ENCODE results near the gene NTNG1.

Gene NTNG1

DNA sequence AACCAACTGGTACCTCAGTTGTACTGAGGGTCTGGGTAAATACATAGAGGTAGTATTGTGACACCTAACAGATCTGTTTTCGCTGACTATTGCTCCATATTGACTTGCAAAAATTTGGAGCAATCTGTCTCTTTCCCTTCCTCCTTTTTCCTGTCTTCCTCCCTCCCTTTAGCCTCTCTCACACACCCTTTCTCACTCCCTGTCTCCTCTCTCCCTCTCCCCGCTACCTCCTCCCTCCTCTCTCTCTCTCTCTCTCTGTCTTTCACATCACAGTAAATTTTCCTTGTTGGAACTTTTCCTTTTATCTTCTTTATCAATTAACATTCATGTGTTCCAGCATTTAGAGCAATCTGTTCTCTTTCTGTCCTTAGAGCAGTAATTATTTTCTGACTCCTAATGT is 278.2 kb downstream of the NTNG1 start:
- no peaks in the 10 kb centered on the region for H3K4me1 ChIP-seq
- H3K9me3 ChIP-seq: no peaks in the 10 kb centered on the region
- H3K36me3 ChIP-seq: no peaks in the 10 kb centered on the region
- no peak overlapping the region for H3K27ac ChIP-seq
- TF ChIP-seq, protein P1, sequence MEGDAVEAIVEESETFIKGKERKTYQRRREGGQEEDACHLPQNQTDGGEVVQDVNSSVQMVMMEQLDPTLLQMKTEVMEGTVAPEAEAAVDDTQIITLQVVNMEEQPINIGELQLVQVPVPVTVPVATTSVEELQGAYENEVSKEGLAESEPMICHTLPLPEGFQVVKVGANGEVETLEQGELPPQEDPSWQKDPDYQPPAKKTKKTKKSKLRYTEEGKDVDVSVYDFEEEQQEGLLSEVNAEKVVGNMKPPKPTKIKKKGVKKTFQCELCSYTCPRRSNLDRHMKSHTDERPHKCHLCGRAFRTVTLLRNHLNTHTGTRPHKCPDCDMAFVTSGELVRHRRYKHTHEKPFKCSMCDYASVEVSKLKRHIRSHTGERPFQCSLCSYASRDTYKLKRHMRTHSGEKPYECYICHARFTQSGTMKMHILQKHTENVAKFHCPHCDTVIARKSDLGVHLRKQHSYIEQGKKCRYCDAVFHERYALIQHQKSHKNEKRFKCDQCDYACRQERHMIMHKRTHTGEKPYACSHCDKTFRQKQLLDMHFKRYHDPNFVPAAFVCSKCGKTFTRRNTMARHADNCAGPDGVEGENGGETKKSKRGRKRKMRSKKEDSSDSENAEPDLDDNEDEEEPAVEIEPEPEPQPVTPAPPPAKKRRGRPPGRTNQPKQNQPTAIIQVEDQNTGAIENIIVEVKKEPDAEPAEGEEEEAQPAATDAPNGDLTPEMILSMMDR (IDR thresholded peaks at IDR 0.05): no peak
- H3K4me3 ChIP-seq: no peak overlapping the region
- no peaks in the 10 kb centered on the region for H3K27me3 ChIP-seq
- no peak for DNase-seq
- intact Hi-C loops (cut with DNase I; ENCODE audit: low total_unique reads): no loop called here

DNA sequence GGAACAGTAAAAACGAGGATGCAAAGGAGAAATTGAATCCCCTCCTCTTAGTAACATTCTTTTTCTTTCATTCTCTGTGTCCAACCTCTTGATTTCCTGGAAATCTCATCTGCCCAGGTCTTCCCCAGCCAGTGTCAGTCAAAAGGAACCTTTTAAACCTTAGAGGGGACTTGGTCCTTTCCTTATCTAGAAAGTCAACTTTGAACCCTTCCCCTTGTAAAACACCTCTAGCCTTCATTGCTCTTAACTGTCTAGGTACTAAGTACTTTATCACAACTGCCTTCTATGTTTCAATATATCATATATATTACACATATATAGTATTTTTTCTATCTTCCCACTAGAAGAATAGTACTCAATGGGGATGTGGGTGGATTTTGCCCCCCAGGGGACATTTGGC is 282.1 kb downstream of the NTNG1 start:
- no peak for DNase-seq
- Histone ChIP-seq H3K27ac (no peak overlapping the region), H3K4me3 (no peak overlapping the region), H3K9me3 (no peaks in the 10 kb centered on the region), H3K4me1 (no peaks in the 10 kb centered on the region), H3K27me3 (no peaks in the 10 kb centered on the region), H3K36me3 (no peaks in the 10 kb centered on the region)
- TF ChIP-seq, protein P1 (IDR thresholded peaks at IDR 0.05): no peak
- intact Hi-C loops (cut with DNase I; ENCODE audit: low total_unique reads): no loop called here

DNA sequence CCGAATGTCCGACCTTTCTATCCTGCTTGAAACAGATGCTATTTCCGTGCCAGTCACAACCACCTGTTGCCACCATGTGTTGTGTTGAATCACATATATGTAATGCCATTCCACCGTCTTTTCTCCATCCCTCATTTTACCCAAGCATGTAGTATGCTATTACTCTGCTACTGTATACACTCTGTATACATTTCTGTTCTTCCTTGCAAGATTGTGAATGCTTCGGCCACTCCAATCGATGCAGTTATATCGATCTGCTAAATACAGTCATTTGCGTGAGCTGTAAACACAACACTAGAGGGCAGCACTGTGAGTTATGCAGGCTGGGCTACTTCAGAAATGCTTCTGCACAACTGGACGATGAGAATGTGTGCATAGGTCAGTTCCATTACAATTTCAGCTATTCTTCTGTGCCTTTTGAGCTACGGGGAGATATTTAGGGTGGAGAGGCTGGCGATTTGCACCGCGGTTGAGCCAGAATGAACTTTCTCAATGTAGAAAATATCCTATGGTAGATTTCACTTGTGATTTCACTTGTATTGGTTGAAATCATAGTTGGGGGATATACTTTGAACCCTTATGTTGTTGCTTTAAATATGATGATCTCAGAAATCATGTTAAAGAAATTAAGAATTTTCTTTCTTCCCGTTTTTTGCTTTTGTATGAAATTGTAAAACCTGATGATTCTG is 289.8 kb downstream of the NTNG1 start:
- H3K27ac ChIP-seq: no peak overlapping the region
- H3K36me3 ChIP-seq: no peaks in the 10 kb centered on the region
- intact Hi-C loops (cut with DNase I; ENCODE audit: low total_unique reads): loop anchor here (5.0 kb wide), 1 partner anchor 518 kb away; no protein-coding TSS in a partner anchor
- TF ChIP-seq, protein P1 (IDR thresholded peaks at IDR 0.05): no peak
- H3K4me3 ChIP-seq: no peak overlapping the region
- peak in 1 of 2 donors; percentile 20 for DNase-seq
- H3K9me3 ChIP-seq: no peaks in the 10 kb centered on the region
- H3K4me1 ChIP-seq: no peaks in the 10 kb centered on the region
- H3K27me3 ChIP-seq: no peaks in the 10 kb centered on the region

DNA sequence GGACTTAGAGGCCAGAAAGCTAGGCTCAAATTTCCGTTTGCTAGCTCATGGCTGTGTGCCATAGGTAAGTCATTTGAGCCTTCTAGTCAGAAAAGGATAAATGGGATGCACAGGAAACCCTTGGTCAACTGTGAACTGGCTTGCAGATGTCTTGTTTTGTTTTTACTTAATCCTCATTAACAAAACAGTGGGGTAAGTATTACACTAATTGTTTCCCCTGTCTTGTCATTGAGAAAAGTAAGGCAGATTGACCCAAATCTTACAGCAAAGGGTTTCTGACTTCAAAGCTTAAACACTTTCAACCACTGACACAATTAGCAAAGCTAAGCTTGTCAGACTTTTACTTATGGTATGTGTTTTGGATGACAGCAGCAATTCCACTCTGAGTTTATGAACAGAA is 291.3 kb downstream of the NTNG1 start:
- Histone ChIP-seq H3K9me3 (no peaks in the 10 kb centered on the region), H3K4me3 (no peak overlapping the region), H3K27me3 (no peaks in the 10 kb centered on the region), H3K4me1 (no peaks in the 10 kb centered on the region), H3K36me3 (no peaks in the 10 kb centered on the region), H3K27ac (no peak overlapping the region)
- DNase-seq: no peak
- intact Hi-C loops (cut with DNase I; ENCODE audit: low total_unique reads): loop anchor here (5.0 kb wide), 1 partner anchor 520 kb away; no protein-coding TSS in a partner anchor
- TF ChIP-seq, protein P1 (IDR thresholded peaks at IDR 0.05): no peak

DNA sequence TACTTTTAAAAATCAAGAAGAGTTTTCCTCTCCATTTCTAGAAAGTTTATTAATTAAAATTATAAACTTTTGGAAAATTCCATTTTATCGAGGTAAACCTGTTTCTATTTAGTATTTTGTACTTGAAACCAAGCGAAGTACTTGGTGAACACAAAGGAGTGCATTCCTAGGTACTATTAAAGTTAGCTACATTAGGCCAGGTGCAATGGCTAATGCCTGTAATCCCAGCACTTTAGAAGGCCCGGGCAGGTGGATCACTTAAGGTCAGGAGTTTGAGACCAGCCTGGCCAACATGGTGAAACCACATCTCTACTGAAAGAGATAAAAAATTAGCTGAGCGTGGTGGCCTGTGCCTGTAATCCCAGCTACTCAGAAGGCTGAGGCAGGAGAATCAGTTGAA is 292.2 kb downstream of the NTNG1 start:
- TF ChIP-seq, protein P1 (IDR thresholded peaks at IDR 0.05): no peak
- Histone ChIP-seq H3K27me3 (no peaks in the 10 kb centered on the region), H3K4me3 (no peak overlapping the region), H3K36me3 (no peaks in the 10 kb centered on the region), H3K9me3 (no peaks in the 10 kb centered on the region), H3K4me1 (no peaks in the 10 kb centered on the region), H3K27ac (no peak overlapping the region)
- intact Hi-C loops (cut with DNase I; ENCODE audit: low total_unique reads): loop anchor here (5.0 kb wide), 1 partner anchor 521 kb away; no protein-coding TSS in a partner anchor
- DNase-seq: no peak

Measured in tibial artery (tissue), 4 donors.